Neuronal stem cell (in vitro differentiated cells): ENCODE data around the gene NEUROG3.
A peak's percentile ranks its signal among the peaks of the same experiment; 100 is the strongest.

ENCODE experiments used
- DNase-seq: peaks from one replicate; pipeline ENCODE4 v3.0.0-alpha.2; 2013; ENCODE audit warnings: low spot score
- H2AFZ ChIP-seq: one replicate; pipeline ENCODE4 v1.6.1; 2013; ENCODE audit warnings: mild to moderate bottlenecking, low read length, inconsistent platforms
- H2AK5ac ChIP-seq: 2 replicates; pipeline ENCODE4 v1.6.1; 2013; ENCODE audit warnings: low read depth, mild to moderate bottlenecking, inconsistent platforms, low read length, moderate library complexity, mixed read lengths
- H2BK120ac ChIP-seq: 2 replicates; pipeline ENCODE4 v1.6.1; 2013; ENCODE audit warnings: low read depth, mild to moderate bottlenecking, inconsistent platforms, low read length, moderate library complexity, mixed read lengths
- H2BK12ac ChIP-seq: one replicate; pipeline ENCODE4 v1.6.1; 2013; ENCODE audit warnings: low read length, inconsistent platforms
- H2BK15ac ChIP-seq: 2 replicates; pipeline ENCODE4 v1.6.1; 2013; ENCODE audit warnings: mild to moderate bottlenecking, low read length, inconsistent platforms, mixed read lengths
- H2BK5ac ChIP-seq: one replicate; pipeline ENCODE4 v1.6.1; 2013; ENCODE audit warnings: inconsistent platforms, mild to moderate bottlenecking, low read length, moderate library complexity
- H3K14ac ChIP-seq: one replicate; pipeline ENCODE4 v1.6.1; 2013; ENCODE audit warnings: low read length, inconsistent platforms
- H3K18ac ChIP-seq: 2 replicates; pipeline ENCODE4 v1.6.1; 2013; ENCODE audit warnings: low read length, inconsistent platforms
- H3K23ac ChIP-seq: 2 replicates; pipeline ENCODE4 v1.6.1; 2013; ENCODE audit warnings: low read depth, mild to moderate bottlenecking, mixed read lengths, low read length, inconsistent platforms; ENCODE audit not compliant: poor library complexity
- H3K27ac ChIP-seq: replicated peaks from 3 replicates; pipeline ENCODE4 v1.5.1; 2013; ENCODE audit warnings: low read length, inconsistent platforms
- H3K27me3 ChIP-seq, 3 experiments: 2 replicates each; pipeline ENCODE4 v1.6.1; 2013; ENCODE audit warnings: low read length in 3 of 3, mild to moderate bottlenecking in 2 of 3, inconsistent platforms in 1 of 3, low read depth in 1 of 3, mixed read lengths in 1 of 3, moderate library complexity in 1 of 3; ENCODE audit not compliant: control insufficient read depth in 3 of 3, insufficient read depth in 3 of 3
- H3K36me3 ChIP-seq, 2 donors: replicated peaks in 1 of 2; 2 replicates each; pipeline ENCODE4 v1.6.1; 2013; ENCODE audit warnings: low read length in 2 of 2; ENCODE audit not compliant: control insufficient read depth in 2 of 2, insufficient read depth in 2 of 2
- H3K4ac ChIP-seq: 2 replicates; pipeline ENCODE4 v1.6.1; 2013; ENCODE audit warnings: inconsistent platforms, mild to moderate bottlenecking, low read length, moderate library complexity
- H3K4me1 ChIP-seq, 2 donors: 1 replicate in 1 of 2; 2 replicates in 1 of 2; pipeline ENCODE4 v1.6.1; 2013; ENCODE audit warnings: low read length in 2 of 2, low read depth in 1 of 2; ENCODE audit not compliant: control insufficient read depth in 2 of 2, insufficient read depth in 1 of 2
- H3K4me2 ChIP-seq: one replicate; pipeline ENCODE4 v1.6.1; 2013; ENCODE audit warnings: mild to moderate bottlenecking, low read length, inconsistent platforms; ENCODE audit not compliant: insufficient read depth, poor library complexity, severe bottlenecking
- H3K4me3 ChIP-seq, 2 donors: 2 replicates each; pipeline ENCODE4 v1.5.1; 2013; ENCODE audit warnings: low read length in 2 of 2, mild to moderate bottlenecking in 2 of 2, inconsistent platforms in 1 of 2, moderate library complexity in 1 of 2
- H3K79me1 ChIP-seq: one replicate; pipeline ENCODE4 v1.6.1; 2013; ENCODE audit warnings: low read depth, mild to moderate bottlenecking, inconsistent platforms, low read length, moderate library complexity
- H3K9ac ChIP-seq: one replicate; pipeline ENCODE4 v1.6.1; 2013; ENCODE audit warnings: mild to moderate bottlenecking, low read depth, low read length, inconsistent platforms; ENCODE audit not compliant: poor library complexity
- H3K9me3 ChIP-seq, 2 donors: replicated peaks in 1 of 2; 2 replicates each; pipeline versions ENCODE3 to v1.6.1; 2013; ENCODE audit warnings: low read length in 2 of 2, mild to moderate bottlenecking in 2 of 2, inconsistent platforms in 1 of 2, low read depth in 1 of 2, mixed read lengths in 1 of 2, moderate library complexity in 1 of 2; ENCODE audit not compliant: control insufficient read depth in 2 of 2, insufficient read depth in 1 of 2
- H4K8ac ChIP-seq: one replicate; pipeline ENCODE4 v1.6.1; 2013; ENCODE audit warnings: low read depth, mild to moderate bottlenecking, inconsistent platforms, low read length, moderate library complexity
- H4K91ac ChIP-seq: one replicate; pipeline ENCODE4 v1.6.1; 2013; ENCODE audit warnings: low read length, low read depth, mild to moderate bottlenecking, inconsistent platforms; ENCODE audit not compliant: poor library complexity
- WGBS, 2 donors: extraction: QIAGEN DNeasy Blood & Tissue Kit; methylation state at CpG; one replicate each; pipeline ENCODE4 v1.1.7; 2013; ENCODE audit warnings: missing lambda C conversion rate in 2 of 2, mixed read lengths in 1 of 2; ENCODE audit not compliant: insufficient read length in 2 of 2, insufficient replicate concordance in 1 of 2; ENCODE audit errors: extremely low coverage in 2 of 2; 5-methylcytosine and 5-hydroxymethylcytosine counted together

The NEUROG3 gene

DNA sequence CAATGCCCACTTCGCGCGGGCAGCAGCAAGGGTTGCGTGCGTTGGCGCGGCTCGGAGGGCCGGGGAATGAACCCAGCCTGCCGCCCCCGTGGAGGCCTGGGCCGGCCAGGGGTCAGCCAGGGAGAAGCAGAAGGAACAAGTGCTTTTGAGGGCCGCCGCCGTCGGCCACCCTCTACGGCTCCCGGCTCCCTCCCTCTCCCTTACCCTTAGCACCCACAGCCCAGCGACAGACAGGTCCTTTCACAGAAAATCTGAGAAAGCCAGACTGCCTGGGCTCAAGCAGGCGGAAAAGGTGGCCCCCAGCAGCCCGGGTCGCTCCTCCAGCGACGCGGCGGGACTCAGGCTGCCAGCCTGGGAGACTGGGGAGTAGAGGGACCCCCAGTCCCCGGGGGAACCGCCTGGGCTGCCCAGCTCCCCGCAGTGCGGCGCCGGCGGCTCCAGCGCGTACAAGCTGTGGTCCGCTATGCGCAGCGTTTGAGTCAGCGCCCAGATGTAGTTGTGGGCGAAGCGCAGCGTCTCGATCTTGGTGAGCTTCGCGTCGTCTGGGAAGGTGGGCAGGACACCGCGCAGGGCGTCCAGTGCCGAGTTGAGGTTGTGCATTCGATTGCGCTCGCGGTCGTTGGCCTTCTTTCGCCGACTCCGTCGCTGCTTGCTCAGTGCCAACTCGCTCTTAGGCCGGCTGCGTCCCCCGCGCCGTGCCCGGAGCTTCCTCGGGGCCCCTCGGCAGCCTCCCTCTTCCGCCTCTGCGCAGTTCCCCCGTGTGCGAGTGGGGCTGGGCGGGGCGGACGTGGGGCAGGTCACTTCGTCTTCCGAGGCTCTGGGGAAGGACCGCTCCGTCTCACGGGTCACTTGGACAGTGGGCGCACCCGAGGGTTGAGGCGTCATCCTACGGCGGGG lies 815 bp downstream of the NEUROG3 start:
- no CpG with 5 or more reads among the region's 85 CpGs for WGBS, 2 donors
- H3K4me3 ChIP-seq = peak overlapping the region in 1 of 2 donors; percentile 51
- peaks cover 0 to 2% of the 10 kb centered on the region in 2 donors for H3K9me3 ChIP-seq
- no peaks in the 10 kb centered on the region for H3K79me1 ChIP-seq
- H3K4me2 ChIP-seq = peak overlapping the region; percentile 55
- no peak overlapping the region for H4K8ac ChIP-seq
- peak overlapping the region; percentile 63 for H2BK12ac ChIP-seq
- peak overlapping the region; percentile 47 for H3K23ac ChIP-seq
- peak overlapping the region; percentile 98 for H2BK15ac ChIP-seq
- H3K4ac ChIP-seq = no peak overlapping the region
- no peak overlapping the region for H3K9ac ChIP-seq
- peak overlapping the region; percentile 43 for H2AK5ac ChIP-seq
- H3K18ac ChIP-seq = peak overlapping the region; percentile 77
- H3K27ac ChIP-seq = no peak overlapping the region
- peaks cover 48 to 99% (median 98%) of the 10 kb centered on the region in 3 experiments for H3K27me3 ChIP-seq
- no peak overlapping the region for H2BK5ac ChIP-seq
- no peak overlapping the region for H4K91ac ChIP-seq
- no peak for DNase-seq
- H3K4me1 ChIP-seq = peaks cover 18 to 38% of the 10 kb centered on the region in 2 donors
- H2BK120ac ChIP-seq = no peak overlapping the region
- H2AFZ ChIP-seq = peak overlapping the region; percentile 86
- H3K14ac ChIP-seq = no peak overlapping the region
- H3K36me3 ChIP-seq = no peaks in the 10 kb centered on the region

GRCh38 chr10:69571618-69572158 lies 1.5 kb downstream of the NEUROG3 start:
- Histone ChIP-seq H3K79me1 (no peaks in the 10 kb centered on the region), H3K4ac (no peak overlapping the region), H3K23ac (no peak overlapping the region), H3K4me3 (no peak overlapping the region), H3K18ac (peak overlapping the region; percentile 77), H3K36me3 (no peaks in the 10 kb centered on the region), H2BK120ac (no peak overlapping the region), H3K14ac (no peak overlapping the region), H2BK15ac (no peak overlapping the region), H2AK5ac (no peak overlapping the region), H3K4me1 (peaks cover 18 to 38% of the 10 kb centered on the region in 2 donors), H3K27me3 (peaks cover 44 to 96% (median 94%) of the 10 kb centered on the region in 3 experiments), H3K9ac (no peak overlapping the region), H3K4me2 (peak overlapping the region; percentile 45), H4K91ac (no peak overlapping the region), H3K9me3 (peaks cover 0 to 2% of the 10 kb centered on the region in 2 donors), H3K27ac (no peak overlapping the region), H4K8ac (no peak overlapping the region), H2BK5ac (no peak overlapping the region), H2BK12ac (no peak overlapping the region), H2AFZ (no peak overlapping the region)
- DNase-seq = no peak
- WGBS, 2 donors = no CpG with 5 or more reads among the region's 25 CpGs

DNA sequence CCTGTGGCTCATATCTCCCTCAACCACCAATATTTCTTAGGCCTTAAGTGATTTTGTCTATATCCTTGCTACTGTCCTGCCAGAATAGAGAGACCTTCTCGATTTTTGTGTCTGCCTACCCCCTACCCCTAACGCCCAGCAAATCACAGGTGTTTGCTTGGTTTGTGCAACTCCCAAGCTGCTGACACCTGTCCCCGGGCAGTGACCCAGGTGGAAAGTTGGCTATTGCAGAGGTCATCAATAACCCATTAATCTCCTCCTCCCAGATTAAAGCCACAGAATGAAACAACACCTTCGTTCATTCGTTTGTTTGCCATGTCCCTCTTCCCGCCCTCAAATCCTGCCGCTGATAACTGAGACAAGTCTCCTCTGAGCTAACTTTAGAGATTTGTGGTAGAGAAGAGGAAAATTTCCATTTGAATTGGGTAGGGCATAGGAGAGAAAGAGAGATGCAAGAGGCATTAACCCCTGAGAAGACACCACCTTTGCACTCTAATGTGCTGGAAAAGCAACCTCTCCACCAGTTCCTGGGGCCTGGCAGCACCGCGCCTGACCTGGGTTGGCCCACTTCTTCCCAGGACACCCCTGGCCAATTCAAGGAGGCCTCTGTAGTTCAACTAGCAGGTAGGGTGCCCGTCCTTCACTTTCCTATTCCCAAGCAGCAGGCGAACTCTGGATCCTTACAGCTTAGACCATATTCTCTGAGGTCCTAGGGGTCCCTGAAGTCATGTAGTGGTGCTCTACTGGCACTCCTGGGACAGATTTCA lies 3.0 kb downstream of the NEUROG3 start:
- no peak for DNase-seq
- H4K91ac ChIP-seq = no peak overlapping the region
- no peak overlapping the region for H3K4me2 ChIP-seq
- no peaks in the 10 kb centered on the region for H3K79me1 ChIP-seq
- no peak overlapping the region for H2AK5ac ChIP-seq
- H3K9me3 ChIP-seq = peaks cover 0 to 2% of the 10 kb centered on the region in 2 donors
- H2BK120ac ChIP-seq = no peak overlapping the region
- H3K36me3 ChIP-seq = no peaks in the 10 kb centered on the region
- H3K4me1 ChIP-seq = peaks cover 18 to 38% of the 10 kb centered on the region in 2 donors
- H2AFZ ChIP-seq = no peak overlapping the region
- H2BK15ac ChIP-seq = no peak overlapping the region
- no peak overlapping the region for H3K9ac ChIP-seq
- H3K18ac ChIP-seq = no peak overlapping the region
- H4K8ac ChIP-seq = no peak overlapping the region
- H3K4me3 ChIP-seq = no peak overlapping the region
- no peak overlapping the region for H3K27ac ChIP-seq
- no peak overlapping the region for H3K4ac ChIP-seq
- H3K27me3 ChIP-seq = peaks cover 38 to 89% (median 86%) of the 10 kb centered on the region in 3 experiments
- H2BK12ac ChIP-seq = no peak overlapping the region
- no peak overlapping the region for H3K23ac ChIP-seq
- WGBS, 2 donors = no CpG with 5 or more reads among the region's 11 CpGs
- H3K14ac ChIP-seq = no peak overlapping the region
- H2BK5ac ChIP-seq = no peak overlapping the region
